HG02938 (cell line): ENCODE data around the gene SORCS1.

Experiments used
- ATAC-seq: cut with Tn5 transposase; IDR thresholded peaks from one replicate; pipeline ENCODE4 v1.9.1; 2021; ENCODE audit warnings: mild to moderate bottlenecking, moderate library complexity; ENCODE audit not compliant: unreplicated experiment

Gene SORCS1

GRCh38 chr10:106910666-106911065 lies 253.8 kb downstream of the SORCS1 start:
- ATAC-seq: no peak

- ATAC-seq: no peak
Measured at GRCh38 chr10:106908225-106908624, 256.3 kb downstream of the SORCS1 start.

- ATAC-seq: no peak
Measured at GRCh38 chr10:106904209-106904608, 260.3 kb downstream of the SORCS1 start.

GRCh38 chr10:106903180-106903579 lies 261.3 kb downstream of the SORCS1 start:
- ATAC-seq: no peak

- no peak for ATAC-seq
Measured at GRCh38 chr10:106900016-106900652, 264.4 kb downstream of the SORCS1 start.

- ATAC-seq: no peak
Measured at GRCh38 chr10:106898446-106898845, 266.1 kb downstream of the SORCS1 start.

GRCh38 chr10:106897719-106898118 lies 266.8 kb downstream of the SORCS1 start:
- ATAC-seq: no peak

GRCh38 chr10:106894692-106895091 lies 269.8 kb downstream of the SORCS1 start:
- ATAC-seq: no peak

- ATAC-seq: no peak
Measured at GRCh38 chr10:106877574-106877973, 286.9 kb downstream of the SORCS1 start.

GRCh38 chr10:106874604-106874889 lies 290.0 kb downstream of the SORCS1 start:
- no peak for ATAC-seq

GRCh38 chr10:106873770-106874603 lies 290.5 kb downstream of the SORCS1 start:
- ATAC-seq: no peak

GRCh38 chr10:106872176-106872575 lies 292.3 kb downstream of the SORCS1 start:
- no peak for ATAC-seq

- no peak for ATAC-seq
Measured at GRCh38 chr10:106866244-106866845, 298.2 kb downstream of the SORCS1 start.

GRCh38 chr10:106864031-106864430 lies 300.5 kb downstream of the SORCS1 start:
- no peak for ATAC-seq

- no peak for ATAC-seq
Measured at GRCh38 chr10:106863549-106863948, 301.0 kb downstream of the SORCS1 start.

- no peak for ATAC-seq
Measured at GRCh38 chr10:106859892-106860652, 304.4 kb downstream of the SORCS1 start.

GRCh38 chr10:106857728-106858127 lies 306.8 kb downstream of the SORCS1 start:
- ATAC-seq: no peak

GRCh38 chr10:106857213-106857612 lies 307.3 kb downstream of the SORCS1 start:
- ATAC-seq: no peak

GRCh38 chr10:106836933-106837663 lies 327.4 kb downstream of the SORCS1 start:
- ATAC-seq: peak; percentile 94

GRCh38 chr10:106832846-106833245 lies 331.7 kb downstream of the SORCS1 start:
- ATAC-seq: no peak

- no peak for ATAC-seq
Measured at GRCh38 chr10:106830471-106830870, 334.0 kb downstream of the SORCS1 start.
